ENCODE data around the gene SLCO4A1. TPM values are rescaled to one million over a fixed set of nuclear protein-coding genes. Genes with fewer than 3 reads are reported as not detected.

Gene SLCO4A1
- total and polyA plus RNA-seq, 2 experiments from 2014 or later: 25.8 to 99.0 TPM

DNA sequence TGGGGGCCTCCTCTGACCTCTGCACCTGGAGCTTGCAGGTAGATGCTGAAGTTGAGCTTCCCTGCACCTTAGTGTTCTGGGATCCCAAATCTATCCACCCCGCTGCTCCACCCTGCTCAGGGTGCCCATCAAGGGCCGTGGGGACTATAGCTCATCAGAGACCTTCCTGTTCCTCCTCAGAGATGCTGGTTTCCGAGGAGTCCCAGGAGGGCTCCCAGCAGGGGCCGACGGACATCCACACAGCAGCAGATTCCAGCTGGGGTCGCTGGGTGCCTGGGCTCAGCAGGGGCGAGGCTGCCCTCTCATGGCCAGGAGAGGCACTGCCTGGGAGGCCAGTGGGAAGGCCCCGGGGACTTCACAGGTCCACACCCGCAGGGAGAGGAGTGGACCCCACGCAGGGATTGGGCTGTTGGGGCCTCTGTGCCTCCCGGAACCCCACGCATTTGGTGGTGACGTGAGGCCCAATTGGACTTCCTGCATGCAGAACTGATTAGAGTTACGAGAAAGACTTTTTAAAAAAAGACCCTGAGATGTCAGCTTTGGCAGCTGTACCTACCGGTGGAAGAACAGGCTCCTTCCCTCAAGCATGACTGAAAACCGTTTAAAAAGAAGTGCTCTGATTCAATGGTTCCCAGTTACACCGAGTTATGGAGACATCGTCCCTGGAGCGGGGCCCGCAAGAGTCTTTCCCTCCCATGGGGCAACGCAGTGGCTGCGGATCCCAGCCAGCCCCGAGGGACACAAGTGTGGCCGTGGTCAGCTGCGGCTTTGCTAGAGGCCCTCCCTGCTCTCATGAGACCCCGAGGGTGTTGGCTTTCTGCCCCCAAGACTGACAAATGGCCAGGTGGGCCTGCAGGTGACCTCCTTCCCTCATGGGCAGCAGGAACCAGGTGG is 25.3 kb upstream of the SLCO4A1 start:
- 46% methylated on average over 26 of the region's 26 CpGs for WGBS (ENCODE audit: low lambda C conversion rate, missing lambda C conversion rate)
- no peaks in the 10 kb centered on the region for H4K20me1 ChIP-seq (ENCODE audit: insufficient read depth, poor library complexity, severe bottlenecking)

DNA sequence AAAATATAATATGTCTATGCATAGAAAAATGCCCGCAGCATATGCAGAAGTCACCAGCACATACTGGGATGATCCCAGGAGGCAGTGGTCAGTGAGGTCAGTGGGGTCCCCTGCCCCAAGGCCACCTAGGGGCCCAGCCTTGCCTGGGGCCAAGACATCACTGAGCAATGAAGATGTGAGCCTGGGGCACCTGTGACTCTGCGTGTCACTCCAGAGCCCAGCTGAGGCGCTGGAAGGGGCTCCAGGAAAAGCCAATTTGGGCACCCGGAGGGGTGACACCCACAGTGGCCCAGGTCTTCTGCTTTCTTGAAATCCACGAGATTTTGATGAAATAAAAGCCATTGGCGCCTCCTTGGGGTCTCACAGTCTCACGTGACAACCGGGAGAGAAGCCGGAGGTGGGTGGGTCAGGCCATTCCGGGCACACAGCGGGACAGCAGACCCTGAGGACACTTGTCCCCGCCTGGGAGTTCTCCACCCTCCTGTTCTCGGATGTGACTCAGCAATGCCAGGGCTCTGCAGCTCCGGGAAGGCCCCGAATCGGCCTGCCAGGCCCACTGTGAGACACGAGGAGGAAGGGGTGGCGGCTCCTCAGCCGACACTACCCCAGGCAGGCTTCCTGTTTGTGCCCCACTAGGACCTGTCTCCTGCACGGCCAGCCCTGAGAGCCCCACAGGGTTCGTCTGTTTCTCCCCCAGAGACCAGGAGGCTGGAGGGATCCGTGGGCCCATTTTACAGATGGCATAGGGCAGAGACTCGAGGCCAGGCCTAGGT is 24.4 kb upstream of the SLCO4A1 start:
- Histone ChIP-seq H3K79me2 (no peaks in the 10 kb centered on the region), H3K27me3 (no peaks in the 10 kb centered on the region), H3K27ac (no peak overlapping the region), H3K9me2 (replicated peaks; ENCODE audit: insufficient read depth) (no peaks in the 10 kb centered on the region), H2AFZ (no peak overlapping the region), H3K36me3 (replicated peaks; ENCODE audit: insufficient read depth, low read depth) (no peaks in the 10 kb centered on the region), H3K4me3 (no peak overlapping the region), H3K4me1 (ENCODE audit: insufficient read depth) (peaks cover 14% of the 10 kb centered on the region), H3K4me2 (no peak overlapping the region), H4K20me1 (ENCODE audit: insufficient read depth, poor library complexity, severe bottlenecking) (no peaks in the 10 kb centered on the region), H3K9me3 (ENCODE audit: low read depth) (no peaks in the 10 kb centered on the region)
- DNase-seq (ENCODE audit: low spot score): no peak
- TF ChIP-seq EZH2 (IDR thresholded peaks at IDR 0.05; ENCODE audit: borderline replicate concordance): no peak
- no peak for TF ChIP-seq EZH2phosphoT487 (IDR thresholded peaks at IDR 0.05; ENCODE audit: low read depth, severe bottlenecking, unreplicated experiment)
- TF ChIP-seq CTCF (IDR thresholded peaks at IDR 0.05; ENCODE audit: poor library complexity): no peak
- WGBS (ENCODE audit: low lambda C conversion rate, missing lambda C conversion rate): 90% methylated on average over 21 of the region's 23 CpGs

More for the DNA sequence above, 25.3 kb upstream of the SLCO4A1 start:
- peak overlapping the region; percentile 56 for H2AFZ ChIP-seq
- peaks cover 5% of the 10 kb centered on the region for H3K4me1 ChIP-seq (ENCODE audit: insufficient read depth)
- H3K79me2 ChIP-seq: no peaks in the 10 kb centered on the region
- no peaks in the 10 kb centered on the region for H3K36me3 ChIP-seq (replicated peaks; ENCODE audit: insufficient read depth, low read depth)
- DNase-seq (ENCODE audit: low spot score): peak; percentile 91
- peak overlapping the region; percentile 58 for H3K4me2 ChIP-seq
- H3K9me2 ChIP-seq (replicated peaks; ENCODE audit: insufficient read depth): no peaks in the 10 kb centered on the region
- no peak overlapping the region for H3K4me3 ChIP-seq
- no peaks in the 10 kb centered on the region for H3K27me3 ChIP-seq
- TF ChIP-seq EZH2 (IDR thresholded peaks at IDR 0.05; ENCODE audit: borderline replicate concordance): no peak
- peak; percentile 94 for TF ChIP-seq CTCF (IDR thresholded peaks at IDR 0.05; ENCODE audit: poor library complexity)
- no peak overlapping the region for H3K27ac ChIP-seq
- H3K9me3 ChIP-seq (ENCODE audit: low read depth): no peaks in the 10 kb centered on the region

GRCh38 chr20:62618611-62619529 is 23.4 kb upstream of the SLCO4A1 start:
- H3K36me3 ChIP-seq (replicated peaks; ENCODE audit: insufficient read depth, low read depth): no peaks in the 10 kb centered on the region
- H3K9me3 ChIP-seq (ENCODE audit: low read depth): no peaks in the 10 kb centered on the region
- no peaks in the 10 kb centered on the region for H3K27me3 ChIP-seq
- no peak for DNase-seq (ENCODE audit: low spot score)
- TF ChIP-seq EZH2phosphoT487 (IDR thresholded peaks at IDR 0.05; ENCODE audit: low read depth, severe bottlenecking, unreplicated experiment) (no peak), EZH2 (IDR thresholded peaks at IDR 0.05; ENCODE audit: borderline replicate concordance) (no peak), CTCF (IDR thresholded peaks at IDR 0.05; ENCODE audit: poor library complexity) (no peak)
- no peak overlapping the region for H3K27ac ChIP-seq
- H3K79me2 ChIP-seq: no peaks in the 10 kb centered on the region
- no peak overlapping the region for H3K4me3 ChIP-seq
- no peak overlapping the region for H3K4me2 ChIP-seq
- no peaks in the 10 kb centered on the region for H4K20me1 ChIP-seq (ENCODE audit: insufficient read depth, poor library complexity, severe bottlenecking)
- WGBS (ENCODE audit: low lambda C conversion rate, missing lambda C conversion rate): 75% methylated on average over 26 of the region's 26 CpGs
- H3K9me2 ChIP-seq (replicated peaks; ENCODE audit: insufficient read depth): no peaks in the 10 kb centered on the region
- H2AFZ ChIP-seq: no peak overlapping the region
- H3K4me1 ChIP-seq (ENCODE audit: insufficient read depth): peaks cover 23% of the 10 kb centered on the region
